SW480 (cell line): ENCODE measurements around the gene CFAP107.

ENCODE experiments used
- DNase-seq: peaks from one replicate; pipeline ENCODE4 v3.0.0-alpha.2; 2016; ENCODE audit warnings: low spot score

CFAP107 gene

DNA sequence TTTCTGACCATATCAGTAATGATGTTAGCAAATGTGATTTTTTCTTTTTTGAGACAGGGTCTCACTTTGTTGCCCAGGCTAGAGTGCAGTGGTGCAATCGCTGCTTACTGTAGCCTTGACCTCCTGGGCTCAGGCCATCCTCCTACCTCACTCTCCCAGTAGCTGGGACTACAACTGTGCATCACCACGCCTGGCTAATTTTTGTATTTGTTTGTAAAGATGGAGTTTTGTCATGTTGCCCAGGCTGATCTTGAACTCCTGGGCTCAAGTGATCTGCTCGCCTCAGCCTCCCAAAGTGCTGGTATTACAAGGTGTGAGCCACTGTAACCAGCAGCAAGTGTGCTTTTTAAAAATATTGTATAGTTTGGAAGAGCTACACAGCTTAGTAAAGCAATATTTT, 4.1 kb upstream of the CFAP107 start:
- no peak for DNase-seq

DNA sequence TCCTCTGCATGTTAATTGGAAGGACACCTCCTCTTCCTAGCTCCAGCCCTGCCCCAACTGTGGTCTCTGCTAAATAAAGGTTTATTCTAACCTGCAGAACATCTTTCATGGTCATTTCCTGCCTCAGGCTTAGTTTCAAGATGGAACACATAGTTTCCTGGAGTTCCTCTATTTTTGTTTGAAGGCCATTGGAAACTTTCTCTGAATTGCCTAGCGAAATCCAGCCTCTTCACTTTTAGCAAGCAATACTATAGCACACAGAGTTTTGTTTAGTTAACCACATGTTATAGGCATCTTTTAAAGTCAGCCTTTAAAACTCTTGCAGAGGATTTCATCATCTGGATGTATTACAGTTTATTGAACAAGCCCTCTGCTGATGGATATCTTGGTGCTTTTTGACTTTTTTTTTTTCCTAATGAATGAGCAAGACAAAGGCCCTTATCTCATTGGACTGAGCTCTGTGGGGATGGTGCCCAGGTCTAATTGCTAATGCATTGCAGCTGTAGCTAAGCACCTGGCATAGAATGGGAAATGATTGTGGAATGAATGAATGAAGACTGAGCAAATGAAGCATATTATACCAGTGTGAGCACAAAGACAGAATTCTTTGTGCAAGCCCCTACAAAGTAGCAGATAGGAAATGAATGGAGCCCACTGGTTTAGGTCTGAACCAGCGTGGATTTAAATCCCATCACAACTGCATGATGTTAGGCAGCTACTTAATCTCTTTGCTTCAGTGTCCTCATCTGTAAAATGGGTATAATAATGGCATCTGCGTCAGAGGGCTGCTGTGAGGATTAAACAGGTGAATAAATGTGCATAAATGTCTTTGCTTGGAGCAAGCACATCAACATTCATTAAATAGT, 641 bp upstream of the CFAP107 start:
- peak; percentile 78 for DNase-seq

DNA sequence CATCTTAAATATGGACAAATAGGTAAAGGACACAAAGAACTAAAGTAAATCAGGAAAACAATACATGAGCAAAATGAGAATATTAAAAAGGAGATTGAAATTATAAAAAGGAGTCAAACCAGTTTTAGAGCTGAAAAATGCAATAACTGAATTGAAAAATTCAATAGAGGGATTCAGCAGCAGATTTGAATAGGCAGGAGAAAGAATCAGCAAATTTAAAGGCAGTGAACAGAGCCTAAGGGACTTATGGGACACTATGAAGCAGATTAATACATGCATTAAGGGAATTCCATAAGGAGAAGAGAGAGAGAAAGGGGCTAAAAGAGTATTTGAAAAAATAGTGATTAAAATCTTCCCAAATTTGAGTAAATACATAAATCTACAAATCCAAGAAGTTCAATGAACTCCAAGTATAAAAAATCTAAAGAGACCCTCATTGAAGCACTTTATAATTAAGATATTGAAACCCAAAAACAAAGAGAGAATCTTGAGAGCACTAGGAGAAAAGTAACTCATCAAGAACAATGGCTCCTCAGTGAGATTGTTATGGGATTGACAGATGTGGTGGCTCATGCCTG, 2.9 kb downstream of the CFAP107 start:
- DNase-seq = no peak

DNA sequence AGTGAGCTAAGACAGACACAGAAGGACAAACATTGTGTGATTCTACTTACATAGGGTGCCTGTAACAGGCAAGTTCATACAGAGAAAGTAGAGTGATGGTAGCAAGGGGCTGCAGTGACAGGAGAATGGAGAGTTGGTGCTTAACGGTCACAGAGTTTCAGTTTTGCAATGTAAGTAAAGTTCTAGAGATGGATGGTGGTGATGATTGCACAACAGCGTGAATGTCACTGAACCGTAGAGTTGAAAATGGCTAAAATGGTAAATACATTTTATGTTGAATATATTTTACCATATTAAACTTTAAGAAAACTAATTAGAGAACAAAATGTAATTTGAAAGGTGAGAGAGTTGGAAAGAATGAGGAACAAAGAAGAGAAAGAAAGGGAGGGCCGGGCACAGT, 8.7 kb downstream of the CFAP107 start:
- no peak for DNase-seq

DNA sequence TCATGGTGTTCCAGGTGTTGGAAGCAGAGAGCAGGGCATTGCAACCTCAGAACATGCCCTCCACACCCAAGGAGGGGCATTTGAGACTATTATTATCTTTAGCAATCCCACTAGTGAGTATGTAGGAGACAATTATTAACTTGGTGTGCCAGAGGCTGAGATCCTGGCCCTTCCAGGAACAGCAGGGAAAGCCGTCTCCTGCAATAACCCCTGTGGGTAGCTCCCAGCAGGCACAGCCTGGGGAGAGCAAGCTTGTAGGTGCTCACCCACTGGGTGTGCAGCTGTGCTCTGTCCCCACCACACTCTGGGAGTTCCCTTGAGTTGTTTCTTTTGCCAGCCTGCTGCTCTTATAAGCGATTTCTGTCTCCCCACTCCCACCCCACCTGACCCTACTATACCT, 10.3 kb downstream of the CFAP107 start:
- DNase-seq = no peak

DNA sequence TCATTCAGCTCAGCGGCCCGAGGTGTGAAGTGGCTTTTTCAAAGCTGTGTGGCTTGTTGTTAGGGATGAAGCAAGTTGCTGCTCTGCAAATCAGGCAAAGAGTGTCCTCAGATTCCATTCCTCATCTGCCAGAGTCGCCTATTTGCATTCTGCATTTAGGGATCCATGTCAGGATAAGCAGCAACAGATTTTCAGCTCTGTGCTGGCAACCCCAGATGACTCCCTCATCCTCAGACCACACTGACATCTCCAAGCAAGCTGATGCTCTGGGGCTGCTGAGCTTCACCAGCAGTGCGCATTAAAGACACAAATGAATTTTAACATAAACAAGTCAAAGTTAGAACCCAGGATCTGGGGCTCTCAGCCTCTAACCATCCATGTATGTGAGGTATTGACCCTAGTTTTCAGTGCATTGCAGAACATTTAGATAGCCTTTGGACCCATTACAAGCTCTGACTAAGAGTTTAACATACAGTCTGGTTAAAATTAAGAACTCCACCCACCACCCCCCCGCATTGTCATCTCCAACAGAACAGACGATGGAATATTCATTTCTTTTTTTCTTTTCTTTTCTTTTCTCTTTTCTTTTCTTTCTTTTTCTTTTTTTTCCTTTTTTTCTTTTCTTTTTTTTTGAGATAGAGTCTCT, 10.9 kb downstream of the CFAP107 start:
- DNase-seq = no peak

DNA sequence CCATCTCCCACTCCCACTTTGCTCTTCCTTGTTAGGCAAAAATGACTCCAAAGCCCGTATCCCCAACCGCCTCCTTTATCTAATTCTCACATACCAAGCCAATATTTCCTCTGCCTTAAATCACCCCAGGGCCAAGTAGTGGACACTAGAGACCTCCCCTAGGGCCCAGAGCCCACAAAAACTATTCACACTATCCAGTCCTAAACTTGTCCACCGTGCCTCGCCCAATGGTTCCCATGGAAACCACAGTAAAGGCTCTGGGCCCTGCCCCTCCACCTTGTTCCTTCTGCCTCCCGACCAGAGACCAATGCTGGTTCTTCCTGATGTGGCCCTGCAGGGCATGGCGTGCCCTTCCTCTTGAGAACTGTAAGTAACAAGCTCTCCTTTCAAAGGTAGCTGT, 11.8 kb downstream of the CFAP107 start:
- DNase-seq = no peak

DNA sequence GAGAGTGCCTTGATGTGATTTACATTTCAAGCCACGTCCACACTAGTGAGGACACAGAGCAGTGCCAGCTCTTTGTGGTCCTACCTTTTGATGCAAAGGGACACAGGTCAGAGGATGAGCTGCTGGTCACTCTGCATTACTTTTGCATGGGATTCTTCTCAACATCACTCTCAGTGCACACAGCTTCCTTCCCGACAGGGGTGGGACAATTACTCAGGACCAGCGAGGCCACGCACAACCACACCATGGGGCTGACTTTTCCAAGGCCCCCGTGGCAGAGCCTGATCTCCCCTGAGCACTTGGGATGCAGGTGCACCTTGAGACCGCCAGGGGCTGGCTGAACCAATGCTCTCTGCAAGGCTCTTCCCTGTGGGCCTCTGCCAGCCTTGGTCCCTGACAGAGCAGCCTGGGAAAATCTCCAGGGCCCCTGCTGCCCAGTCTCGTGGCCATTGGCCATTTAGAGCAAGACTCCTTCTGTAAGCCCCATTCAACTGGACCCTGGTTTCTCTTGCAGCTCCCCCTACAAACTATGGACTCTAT, 14.3 kb downstream of the CFAP107 start:
- no peak for DNase-seq

DNA sequence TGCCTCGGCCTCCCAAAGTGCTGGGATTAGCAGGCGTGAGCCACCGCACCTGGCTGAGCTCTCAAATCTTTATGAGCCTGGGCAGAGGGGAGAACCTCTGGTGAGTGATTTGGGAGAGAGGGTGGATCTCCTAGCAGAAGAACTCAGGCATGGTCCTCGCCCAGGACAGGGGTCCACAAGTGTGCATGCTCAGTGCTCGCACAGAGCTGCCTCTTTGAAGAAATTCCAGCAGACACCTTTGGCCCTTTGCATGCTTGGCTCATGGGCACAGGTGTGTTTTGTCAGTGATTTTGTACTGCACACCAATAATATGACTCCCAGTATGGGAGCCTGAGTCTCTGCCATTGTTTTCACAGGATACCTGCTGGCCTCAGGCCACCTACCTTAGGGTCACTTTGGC, 15.8 kb downstream of the CFAP107 start:
- DNase-seq = no peak

DNA sequence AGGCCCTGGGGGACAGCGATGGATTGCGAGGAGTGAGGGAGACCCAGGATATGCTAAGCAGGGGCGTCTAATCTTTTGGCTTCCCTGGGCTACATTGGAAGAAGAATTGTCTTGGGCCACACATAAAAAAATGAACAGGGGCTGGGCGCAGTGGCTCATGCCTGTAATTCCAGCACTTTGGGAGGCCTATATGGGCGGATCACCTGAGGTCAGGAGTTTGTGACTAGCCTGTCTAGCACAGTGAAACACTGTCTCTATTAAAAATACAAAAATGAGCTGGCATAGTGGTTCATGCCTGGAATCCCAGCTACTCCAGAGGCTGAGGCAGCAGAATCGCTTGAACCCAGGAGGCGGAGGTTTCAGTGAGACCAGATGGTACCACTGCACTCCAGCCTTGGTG, 16.8 kb downstream of the CFAP107 start:
- DNase-seq = no peak

DNA sequence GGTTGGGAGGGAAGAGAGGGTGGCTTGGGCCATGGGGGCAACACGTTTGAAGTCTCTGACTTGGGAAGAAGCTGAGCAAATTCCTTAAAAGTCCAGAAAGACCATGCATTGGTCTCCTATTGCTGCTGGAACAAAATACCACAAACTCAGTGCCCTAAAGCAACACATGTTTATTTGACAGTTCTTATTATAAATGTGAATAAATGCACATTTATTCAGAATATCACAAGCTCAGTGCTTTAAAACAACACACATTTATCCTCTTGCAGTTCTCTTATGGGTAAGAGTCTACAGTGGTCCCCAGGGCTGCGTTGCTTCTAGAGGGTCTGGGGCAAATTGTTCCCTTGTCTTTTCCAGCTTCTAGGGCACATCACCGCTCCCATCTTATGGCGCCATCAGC, 17.5 kb downstream of the CFAP107 start:
- DNase-seq = no peak

DNA sequence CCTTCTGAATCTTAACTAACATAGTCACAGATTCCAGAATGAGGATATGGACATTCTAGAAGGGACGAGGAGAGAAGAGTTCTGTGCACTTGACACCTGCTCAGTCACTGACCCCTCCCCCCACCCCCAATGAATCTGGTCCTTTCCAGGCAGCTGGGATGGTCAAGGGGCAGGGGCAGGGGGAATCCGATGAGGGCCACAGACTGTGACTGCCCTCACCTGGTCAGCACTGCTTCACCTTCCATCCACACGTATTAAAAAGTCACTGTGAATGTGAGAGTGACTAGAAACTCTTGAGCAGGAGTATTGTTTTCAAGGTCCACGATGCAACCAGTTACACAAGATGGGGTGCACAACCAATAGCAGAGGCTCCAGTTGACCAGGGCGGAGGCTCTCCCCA, 18.0 kb downstream of the CFAP107 start:
- no peak for DNase-seq

DNA sequence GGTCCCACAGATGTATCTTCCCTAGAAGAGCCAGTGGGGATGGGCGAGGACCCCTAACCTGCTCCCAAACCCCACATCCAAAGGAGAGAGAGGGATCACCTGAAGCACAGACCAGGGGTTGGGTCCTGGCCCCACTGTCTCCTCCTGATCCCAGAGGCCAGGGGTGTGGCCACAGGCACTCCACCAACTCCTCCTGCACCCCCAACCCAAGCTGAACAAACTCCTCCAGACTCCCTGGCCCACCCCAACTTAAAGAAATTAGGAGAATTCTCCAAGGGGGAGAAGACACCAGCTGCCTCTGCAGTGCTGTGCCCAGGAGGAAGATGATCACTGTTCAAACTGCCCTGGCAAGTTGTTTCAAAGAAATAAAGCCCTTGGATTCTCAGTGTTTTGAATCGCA, 23.0 kb downstream of the CFAP107 start:
- DNase-seq = no peak

DNA sequence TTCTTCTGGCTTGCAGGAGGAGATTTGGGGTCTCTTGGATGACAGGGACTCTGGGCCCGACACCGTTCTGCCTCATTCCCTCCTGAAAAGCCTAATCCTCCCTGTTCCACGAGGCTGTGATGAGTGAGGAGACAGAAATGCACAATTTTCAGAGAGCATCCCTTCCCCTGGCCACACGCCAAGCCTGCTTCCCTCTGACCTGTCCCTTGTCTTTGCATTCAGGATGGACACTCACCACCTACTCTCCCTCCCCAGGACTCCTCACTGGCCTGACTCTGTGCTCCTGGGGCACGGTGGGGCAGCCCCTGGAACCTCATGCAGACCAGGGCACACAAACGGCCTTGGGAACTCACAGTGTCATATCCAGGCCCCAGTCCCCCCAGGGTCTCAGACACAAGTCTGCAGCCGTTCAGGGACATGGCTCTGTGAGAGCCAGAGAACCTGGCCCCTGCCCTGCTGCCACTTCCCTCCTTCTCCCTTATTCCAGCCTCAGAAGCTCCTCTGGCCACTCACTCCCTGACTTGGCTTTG, 24.0 kb downstream of the CFAP107 start:
- DNase-seq = no peak

DNA sequence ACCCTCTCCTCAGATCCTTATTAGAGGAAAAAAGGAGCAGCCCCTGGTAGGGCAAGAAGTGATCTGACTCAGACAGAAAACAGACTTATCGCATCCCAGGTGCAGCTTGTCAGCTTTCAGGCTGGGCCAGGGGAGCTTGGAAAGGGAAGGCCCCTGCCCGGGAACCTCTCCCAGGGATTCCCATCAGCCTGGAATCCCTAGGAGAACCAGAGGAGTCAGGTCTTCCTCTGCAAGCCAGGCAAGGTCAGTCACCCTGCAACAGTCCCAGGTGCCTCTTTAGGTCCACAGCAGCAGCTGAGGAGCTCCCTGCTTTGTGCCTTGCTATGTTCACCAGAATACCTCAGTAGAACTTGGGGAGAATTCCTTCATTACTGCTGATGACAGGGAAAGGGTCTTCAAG, 24.6 kb downstream of the CFAP107 start:
- no peak for DNase-seq

DNA sequence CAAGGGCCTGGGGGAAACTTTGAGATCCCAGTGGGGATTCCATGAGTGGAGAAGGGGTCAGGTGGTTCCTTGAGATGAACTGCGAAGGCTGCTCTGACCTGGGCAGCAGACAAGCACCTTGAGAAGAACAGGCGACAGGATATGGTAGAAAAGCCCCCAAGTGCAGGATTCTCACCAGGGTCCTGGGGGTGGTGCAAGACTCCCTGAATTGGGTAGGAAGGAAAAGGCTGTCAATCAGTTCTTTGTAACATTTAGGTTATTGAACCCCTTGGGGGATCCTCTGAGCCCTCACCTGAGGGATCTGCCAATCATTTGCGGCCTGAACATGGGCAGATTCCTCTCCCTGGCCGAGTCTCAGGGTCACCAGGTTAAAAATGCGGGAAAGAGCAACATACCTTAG, 25.2 kb downstream of the CFAP107 start:
- no peak for DNase-seq

DNA sequence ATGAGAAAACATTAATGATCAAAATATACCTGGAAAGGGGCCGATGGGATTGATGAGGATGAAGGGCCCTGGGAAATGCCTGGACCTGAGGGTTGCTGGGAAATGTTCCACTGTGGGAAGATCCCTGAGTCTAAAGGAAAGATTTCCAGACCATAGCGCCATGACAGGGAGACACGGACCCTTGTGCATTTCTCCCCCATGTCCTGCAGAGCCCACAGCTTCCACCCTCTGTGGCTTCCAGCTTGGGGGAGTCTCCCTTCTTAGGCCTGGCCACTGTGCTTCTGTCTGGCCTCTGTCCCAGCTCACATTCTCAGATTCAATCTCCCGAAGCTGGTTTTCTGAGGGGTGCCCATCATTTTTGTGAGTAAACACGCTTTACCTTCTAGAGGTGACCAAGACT, 26.5 kb downstream of the CFAP107 start:
- no peak for DNase-seq

DNA sequence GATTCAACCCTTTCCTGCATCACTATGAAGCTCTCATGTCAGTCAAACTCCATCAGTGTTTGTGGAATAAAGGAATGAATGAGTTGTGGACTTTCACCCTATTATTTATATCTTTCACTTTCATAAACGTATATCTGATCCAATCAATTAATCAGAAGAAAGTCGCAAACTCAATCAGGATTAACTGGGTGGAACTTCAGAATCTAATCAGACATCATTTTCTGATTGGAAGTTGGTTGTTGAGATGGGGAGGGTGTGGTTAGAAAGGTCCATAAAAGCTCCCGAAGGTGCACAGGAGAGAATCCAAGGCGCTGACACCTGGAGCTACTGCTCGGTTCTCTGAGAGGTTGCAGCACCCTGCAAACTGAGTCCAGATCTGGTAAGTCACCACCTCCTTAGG, 27.4 kb downstream of the CFAP107 start, which contains the start of gene PRAMEF12:
TSS of gene PRAMEF12 (plus strand) at position 301 of the 400 bp plus-strand sequence. CDS start 1,130 bp downstream, outside the sequence.
- no peak for DNase-seq

DNA sequence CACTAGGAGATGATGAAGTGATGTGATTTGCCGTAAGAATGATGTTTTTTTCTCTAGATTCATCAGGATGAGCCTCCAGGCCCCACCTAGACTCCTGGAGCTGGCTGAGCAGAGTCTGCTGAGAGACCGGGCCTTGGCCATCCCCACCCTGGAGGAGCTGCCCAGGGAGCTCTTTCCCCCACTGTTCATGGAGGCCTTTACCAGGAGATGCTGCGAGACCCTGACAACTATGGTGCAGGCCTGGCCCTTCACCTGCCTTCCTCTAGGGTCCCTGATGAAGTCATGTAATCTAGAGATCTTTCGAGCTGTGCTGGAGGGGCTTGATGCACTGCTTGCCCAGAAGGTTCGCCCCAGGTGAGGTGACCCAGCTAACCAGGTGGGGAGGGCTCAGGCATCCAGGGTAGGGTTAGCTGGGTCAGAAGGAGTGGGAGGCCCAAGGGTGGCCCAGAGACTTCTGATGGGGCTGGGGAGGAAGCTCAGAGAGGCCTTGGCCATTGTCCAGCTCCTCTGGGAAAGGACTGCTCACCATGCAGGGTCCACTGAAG, 28.9 kb downstream of the CFAP107 start:
- DNase-seq = no peak

DNA sequence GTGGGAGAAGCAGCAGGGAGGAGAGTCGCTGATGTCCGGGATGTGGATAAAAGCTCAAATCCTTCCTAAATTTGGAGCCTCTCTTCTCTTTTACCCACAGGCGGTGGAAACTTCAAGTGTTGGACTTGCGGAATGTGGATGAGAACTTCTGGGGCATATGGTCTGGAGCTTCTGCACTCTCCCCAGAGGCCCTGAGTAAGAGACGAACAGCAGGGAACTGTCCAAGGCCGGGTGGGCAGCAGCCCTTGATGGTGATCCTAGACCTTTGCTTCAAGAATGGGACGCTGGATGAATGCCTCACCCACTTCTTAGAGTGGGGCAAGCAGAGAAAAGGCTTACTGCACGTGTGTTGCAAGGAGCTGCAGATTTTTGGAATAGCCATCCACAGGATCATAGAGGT, 29.4 kb downstream of the CFAP107 start:
- DNase-seq = no peak

DNA sequence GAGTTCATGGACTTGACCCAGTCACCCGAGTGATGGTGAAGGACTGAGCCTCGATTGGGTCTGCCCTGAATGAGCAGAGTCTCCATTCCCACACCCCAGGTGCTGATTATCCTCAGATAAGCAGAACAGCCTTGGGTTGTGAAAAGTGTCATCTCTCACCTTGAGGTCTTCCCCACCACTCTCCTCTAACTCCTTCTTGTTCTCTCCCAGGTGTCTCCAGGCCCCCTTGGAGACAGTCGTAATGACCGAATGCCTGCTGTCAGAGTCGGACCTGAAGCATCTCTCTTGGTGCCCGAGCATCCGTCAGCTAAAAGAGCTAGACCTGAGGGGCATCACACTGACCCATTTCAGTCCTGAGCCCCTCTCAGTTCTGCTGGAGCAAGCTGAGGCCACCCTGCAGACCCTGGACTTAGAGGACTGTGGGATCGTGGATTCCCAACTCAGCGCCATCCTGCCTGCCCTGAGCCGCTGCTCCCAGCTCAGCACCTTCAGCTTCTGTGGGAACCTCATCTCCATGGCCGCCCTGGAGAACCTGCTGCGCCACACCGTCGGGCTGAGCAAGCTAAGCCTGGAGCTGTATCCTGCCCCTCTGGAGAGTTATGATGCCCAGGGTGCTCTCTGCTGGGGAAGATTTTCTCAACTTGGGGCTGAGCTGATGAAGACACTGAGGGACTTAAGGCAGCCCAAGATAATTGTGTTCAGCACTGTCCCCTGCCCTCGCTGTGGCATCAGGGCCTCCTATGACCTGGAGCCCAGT, 31.0 kb downstream of the CFAP107 start:
- no peak for DNase-seq

DNA sequence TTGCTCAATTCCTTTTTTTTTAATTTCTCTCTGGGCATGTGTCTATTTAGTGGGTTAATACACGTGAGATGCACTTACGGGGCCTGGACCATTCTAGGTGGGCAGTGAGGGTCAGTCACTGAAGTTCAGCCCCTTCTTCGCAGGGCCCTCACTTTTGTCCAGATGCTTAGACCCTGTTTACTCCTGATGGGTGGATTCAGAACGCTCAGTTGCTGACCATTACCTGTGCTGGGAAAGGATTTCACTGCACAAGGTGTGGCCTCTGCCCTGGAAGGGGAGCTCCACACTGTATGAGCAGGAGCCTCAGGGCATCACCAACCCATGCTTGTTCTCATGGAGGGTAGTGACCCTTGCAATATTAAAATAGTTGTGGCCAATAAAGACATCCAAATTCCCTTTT, 32.1 kb downstream of the CFAP107 start:
- no peak for DNase-seq
